IPS-18c (cell line): Measurements from ENCODE around the gene DAND5.

ENCODE experiments used
- H3K4me3 ChIP-seq: 2 replicates; pipeline ENCODE4 v1.7.0; 2013; ENCODE audit warnings: low read depth, mild to moderate bottlenecking, low read length, moderate library complexity; ENCODE audit not compliant: insufficient read depth
- H3K9me3 ChIP-seq: one replicate; pipeline ENCODE4 v1.6.1; 2013; ENCODE audit warnings: mild to moderate bottlenecking, low read length, moderate library complexity; ENCODE audit not compliant: control insufficient read depth, insufficient read depth

Gene DAND5

DNA sequence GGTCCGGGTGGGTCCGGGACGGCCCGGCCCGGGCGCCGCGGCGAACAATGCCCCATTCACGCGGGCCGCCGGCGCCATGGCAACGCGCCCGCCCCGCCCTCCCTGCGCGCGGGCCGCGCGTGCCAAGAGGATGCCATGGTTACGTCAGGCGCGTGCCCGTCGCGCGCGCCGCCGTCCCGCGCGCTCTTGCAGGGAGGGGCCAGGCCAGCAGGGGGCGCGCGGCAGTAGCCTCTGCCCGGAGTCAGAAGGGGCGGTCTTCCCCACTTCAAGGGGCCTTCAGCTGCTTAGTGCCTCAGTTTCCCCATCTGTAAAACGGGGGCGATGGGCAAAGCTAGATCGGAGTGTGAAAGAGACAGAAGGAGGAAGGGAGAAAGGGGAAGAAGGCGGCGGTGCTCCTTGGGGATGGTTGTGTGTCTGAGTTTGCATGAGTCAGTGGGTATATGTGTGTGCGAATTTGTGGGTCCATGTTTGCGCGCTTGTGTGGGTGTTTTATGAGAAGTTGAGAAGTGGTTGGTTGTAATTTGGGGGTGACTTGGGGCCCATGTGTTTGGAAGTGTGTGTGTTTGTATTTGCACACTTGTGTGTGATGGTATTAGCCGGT, 14.3 kb downstream of the DAND5 start:
- Histone ChIP-seq H3K9me3 (no peaks in the 10 kb centered on the region), H3K4me3 (peak overlapping the region; percentile 46; the same call in 1 of the 2 replicates)

DNA sequence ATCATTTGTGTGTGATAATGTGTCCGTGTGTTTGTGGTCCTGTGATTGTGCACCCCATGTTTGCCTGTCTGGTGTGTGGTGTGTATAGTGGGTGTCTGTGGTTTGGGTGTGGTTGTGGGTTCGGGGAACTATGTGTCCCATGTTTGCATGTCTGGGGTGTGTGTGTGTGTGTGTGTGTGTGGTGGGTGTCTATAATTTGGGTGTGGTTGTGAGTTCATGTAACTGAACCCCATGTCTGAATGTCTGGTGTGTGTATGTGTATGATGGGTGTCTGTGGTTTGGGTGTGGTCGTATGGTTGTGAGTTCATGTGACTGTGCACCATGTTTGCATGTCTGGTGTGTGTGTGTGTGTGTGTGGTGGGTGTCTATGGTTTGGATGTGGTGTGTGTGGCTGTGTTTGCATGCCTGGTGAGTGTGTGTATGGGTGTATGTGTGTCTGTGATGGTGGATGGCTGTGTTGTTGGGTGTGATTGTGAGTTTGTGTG, 14.8 kb downstream of the DAND5 start:
- Histone ChIP-seq H3K9me3 (no peaks in the 10 kb centered on the region), H3K4me3 (no peak overlapping the region)

DNA sequence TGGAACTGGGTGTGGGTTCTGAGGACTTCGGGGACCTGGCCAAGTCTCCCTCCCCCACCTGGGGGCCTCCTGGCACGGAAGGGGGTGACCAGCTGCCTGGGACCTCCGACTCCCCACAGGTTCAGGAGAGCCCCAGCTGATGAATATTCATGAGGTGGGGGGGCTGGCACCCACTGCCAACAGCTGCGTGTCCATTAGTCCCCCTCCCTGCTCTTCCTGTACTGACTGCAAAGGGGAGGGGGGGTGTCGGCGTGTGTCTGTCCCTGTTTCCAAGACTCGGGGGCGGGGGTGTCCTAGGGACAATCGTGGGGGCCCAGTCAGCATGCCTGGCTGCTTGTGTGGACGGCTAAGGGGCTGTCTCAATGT, 15.3 kb downstream of the DAND5 start:
- H3K9me3 ChIP-seq, result no peaks in the 10 kb centered on the region
- H3K4me3 ChIP-seq, result no peak overlapping the region

DNA sequence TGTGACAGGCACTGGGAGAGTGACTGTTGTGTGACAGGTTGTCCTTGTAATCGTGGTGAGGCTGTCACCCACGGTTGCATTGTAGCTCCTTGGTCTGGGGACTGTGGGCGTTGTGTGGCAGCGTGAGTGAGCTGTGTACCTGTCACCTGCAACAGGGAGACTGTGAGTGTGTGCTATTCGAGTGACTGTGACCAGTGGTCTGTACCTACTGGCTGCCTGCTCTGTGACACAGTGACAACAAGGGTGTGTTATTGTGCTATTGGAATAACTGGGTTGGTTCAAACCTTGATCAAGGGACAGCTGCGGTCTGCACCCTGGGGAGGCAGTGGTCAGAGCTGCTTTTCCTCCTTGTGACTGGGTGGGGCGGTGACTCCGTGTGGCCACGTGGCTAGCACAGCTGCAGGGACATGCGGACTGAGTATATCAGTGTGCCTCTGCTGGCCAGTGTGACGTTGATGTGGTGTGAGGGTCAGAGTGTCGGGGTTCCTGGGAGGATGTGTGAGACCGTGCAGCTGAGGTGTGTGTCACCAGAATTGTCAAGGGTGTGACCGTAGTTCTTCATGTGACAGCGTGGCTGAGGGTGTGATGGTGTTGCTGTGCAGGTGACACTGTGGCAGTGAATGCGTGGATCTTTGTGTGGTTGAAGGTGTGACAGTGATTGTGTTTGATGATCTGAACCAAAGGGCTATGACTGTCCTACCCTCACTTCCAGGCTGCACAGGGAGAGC, 15.8 kb downstream of the DAND5 start:
- Histone ChIP-seq H3K4me3 (no peak overlapping the region), H3K9me3 (no peaks in the 10 kb centered on the region)

DNA sequence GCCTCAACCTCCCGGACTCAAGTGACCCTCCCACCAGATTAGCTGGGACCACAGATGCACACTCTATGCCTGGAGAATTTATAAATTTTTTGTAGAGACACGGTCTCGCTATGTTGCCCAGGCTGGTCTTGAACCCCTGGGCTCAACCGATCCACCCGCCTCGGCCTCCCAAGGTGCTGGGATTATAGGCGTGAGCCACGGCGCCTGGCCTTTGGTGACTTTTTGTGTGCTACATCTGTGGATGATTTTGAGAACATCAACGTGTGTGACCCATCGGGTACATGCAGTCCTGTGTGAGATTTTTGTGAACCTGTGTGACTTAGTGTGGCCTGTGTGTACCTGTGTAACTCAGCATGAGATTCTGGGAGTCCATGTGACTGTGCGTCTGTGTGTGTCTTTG, 17.4 kb downstream of the DAND5 start:
- H3K9me3 ChIP-seq, result no peaks in the 10 kb centered on the region
- no peak overlapping the region for H3K4me3 ChIP-seq

DNA sequence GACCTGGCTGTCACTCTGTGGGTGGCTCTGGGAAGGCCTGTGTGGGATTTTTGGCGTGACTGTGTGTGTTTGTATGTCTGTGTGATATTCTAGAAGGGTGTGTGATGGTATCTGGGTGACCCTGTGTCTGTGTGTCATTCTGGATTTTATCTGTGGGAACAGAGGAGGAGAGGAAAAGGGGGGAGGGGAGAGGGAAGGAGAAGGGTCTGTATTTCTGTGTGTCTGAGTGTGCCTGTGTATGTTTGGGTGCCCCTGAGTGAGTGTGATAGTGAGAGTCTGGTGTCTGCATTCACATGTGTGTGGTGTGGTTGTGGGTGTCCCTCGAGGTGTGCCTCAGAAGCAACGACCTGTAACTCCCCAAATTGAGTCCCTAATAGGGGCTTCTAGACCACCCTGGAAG, 17.8 kb downstream of the DAND5 start:
- Histone ChIP-seq H3K4me3 (no peak overlapping the region), H3K9me3 (no peaks in the 10 kb centered on the region)

DNA sequence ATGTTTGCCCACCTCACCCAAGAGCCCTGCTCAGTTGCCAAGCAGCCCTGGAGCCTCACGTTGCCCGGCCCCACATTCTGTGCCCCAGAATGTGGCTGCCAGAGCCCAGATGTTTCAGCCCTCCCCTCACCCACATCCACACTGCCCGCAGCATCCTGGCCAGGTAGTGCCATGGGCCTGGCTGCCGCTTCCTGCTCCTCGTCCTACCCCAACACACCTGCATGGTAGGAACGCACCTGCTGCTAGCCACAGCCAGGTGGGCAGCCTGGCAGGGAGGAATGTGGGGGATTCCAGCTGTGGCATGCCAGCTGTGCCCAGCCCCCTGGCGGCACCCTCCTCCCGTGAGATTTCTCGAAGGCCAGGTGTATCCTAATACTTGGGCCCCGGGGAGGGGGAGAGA, 18.4 kb downstream of the DAND5 start:
- Histone ChIP-seq H3K9me3 (no peaks in the 10 kb centered on the region), H3K4me3 (no peak overlapping the region)

DNA sequence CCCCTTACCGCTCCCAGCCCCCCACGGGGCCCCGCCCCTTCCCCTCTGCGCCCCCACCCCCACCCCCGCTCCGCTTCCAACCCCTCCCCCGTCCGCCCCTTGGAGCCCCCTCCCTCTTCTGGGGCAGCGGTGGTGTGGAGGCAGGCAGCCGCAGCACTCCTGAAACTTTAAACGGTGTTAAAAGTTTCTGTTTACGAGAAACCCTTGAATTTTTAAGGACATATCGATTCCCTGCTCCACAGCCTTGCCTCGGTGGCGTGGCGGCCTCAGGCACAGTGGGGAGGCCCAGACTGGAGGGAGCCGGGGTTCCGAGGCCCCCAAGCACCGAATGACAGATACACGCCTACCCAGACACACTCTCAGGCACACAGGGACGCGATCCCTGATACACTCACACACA, 21.1 kb downstream of the DAND5 start:
- Histone ChIP-seq H3K9me3 (no peaks in the 10 kb centered on the region), H3K4me3 (no peak overlapping the region)

DNA sequence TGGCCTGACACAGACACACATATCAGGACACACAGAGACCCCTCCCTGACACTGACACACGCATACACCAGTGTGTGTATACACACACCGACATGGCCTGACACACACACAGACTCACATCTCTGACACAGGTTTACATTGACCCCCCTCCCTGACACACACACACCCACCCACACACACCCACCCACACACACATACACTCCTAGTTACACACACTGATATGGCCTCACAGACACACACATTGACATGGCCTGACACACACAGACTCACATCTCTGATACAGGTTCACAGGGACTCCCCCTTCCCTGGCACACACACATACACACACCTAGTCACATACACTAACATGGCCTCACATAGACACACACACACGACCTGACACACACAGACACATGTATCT, 21.5 kb downstream of the DAND5 start:
- H3K9me3 ChIP-seq, result no peaks in the 10 kb centered on the region
- no peak overlapping the region for H3K4me3 ChIP-seq

DNA sequence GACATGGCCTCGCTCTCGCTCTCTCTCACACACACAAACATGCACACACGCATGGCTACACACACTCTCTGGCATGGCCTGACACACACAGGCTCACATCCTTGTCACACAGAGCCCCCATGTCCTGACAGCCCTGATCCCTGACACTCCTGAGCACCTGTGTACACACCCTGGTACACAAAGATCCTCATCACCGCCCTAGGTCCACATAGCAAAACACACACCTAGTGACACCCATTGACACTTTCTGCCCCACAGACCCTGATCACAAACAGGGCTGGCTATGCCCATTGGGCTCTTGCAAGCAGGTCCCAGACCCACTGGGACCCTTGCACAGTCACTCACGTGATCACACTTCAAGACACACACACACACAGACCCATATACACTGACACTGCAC, 21.9 kb downstream of the DAND5 start:
- Histone ChIP-seq H3K9me3 (no peaks in the 10 kb centered on the region), H3K4me3 (no peak overlapping the region)

DNA sequence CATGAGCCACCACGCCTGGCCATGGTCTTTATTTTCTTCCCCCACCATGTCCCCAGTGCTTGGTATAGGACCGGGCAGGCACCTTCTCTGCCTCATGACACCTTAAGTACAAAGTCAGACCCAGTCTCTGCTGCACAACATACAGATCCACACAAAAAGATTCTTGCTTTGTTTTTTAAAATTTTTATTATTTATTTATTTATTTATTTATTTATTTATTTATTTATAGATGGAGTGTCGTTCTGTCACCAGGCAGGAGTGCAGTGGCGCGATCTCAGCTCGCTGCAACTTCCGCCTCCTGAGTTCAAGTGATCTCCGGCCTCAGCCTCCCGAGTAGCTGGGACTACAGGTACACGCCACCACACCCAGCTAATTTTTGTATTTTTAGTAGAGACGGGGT, 23.4 kb downstream of the DAND5 start:
- Histone ChIP-seq H3K9me3 (no peaks in the 10 kb centered on the region), H3K4me3 (no peak overlapping the region)

DNA sequence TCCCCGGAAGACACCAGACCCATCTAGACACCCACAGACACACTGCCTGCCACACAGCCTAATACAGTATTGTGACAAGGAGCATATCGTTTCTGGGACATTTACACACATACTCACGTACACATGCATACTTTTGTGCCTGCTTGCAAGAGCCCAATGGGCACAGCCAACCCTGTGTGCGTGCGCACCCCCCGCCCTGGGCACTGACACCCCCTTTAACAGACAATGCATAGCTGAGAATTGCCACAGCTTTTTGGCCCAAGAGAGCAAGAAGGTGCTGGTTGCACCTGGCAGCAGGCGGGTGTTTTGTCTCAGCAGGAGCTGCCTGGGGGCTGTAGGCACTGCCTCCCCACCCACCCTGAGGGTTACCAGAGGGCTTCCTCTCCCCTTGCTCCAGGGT, 24.2 kb downstream of the DAND5 start:
- H3K9me3 ChIP-seq, result no peaks in the 10 kb centered on the region
- no peak overlapping the region for H3K4me3 ChIP-seq

DNA sequence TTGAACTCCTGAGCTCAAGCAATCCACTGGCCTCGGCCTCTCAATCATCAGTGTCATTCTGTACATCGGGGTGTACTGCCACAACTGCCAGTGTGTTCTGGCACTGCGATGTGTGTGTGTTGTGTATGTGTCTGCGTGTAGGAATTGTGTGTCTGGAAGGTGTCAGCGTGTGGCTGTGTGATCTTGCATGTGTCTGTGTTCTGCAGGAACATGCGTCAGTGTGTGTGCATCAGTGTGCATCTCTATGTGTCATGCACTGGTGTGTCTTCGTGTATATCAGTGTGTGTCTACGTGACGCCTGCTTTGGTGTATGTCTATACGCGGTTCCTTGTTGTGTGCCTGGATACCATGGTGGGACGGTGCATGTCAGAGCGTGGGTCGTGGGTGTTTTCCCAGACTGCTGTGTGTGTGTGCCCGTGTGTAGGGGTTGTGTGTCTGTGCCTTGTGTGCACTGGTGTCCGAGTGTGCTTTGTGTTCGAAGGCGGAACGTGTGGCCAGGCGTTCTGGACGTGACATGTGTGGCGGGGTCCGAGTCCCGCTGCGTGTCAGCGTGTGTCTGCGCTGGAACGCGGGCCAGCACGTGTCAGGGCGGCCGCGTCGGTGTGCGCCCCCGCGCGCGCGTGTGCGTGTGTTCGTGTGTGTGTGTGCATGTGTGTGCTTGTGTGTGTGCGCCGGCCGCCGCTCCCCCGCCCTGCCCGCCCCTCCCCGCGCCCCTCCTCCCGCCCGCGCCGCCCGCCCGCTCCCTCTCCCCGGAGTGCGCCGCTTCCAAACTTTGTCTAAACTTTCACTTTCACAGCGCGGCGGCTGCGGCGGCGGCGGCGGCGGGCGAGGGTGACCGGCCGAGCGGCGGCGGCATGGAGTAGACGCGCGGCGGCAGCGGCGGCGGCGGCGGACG, 25.6 kb downstream of the DAND5 start, which contains the start of gene NFIX:
Gene NFIX (plus strand): TSS at position 775 of the 895 bp plus-strand sequence. CDS start 363 bp downstream, outside the sequence.
- Histone ChIP-seq H3K4me3 (peak within 1 kb of the TSS; percentile 24), H3K9me3 (no peaks in the 10 kb centered on the region)

DNA sequence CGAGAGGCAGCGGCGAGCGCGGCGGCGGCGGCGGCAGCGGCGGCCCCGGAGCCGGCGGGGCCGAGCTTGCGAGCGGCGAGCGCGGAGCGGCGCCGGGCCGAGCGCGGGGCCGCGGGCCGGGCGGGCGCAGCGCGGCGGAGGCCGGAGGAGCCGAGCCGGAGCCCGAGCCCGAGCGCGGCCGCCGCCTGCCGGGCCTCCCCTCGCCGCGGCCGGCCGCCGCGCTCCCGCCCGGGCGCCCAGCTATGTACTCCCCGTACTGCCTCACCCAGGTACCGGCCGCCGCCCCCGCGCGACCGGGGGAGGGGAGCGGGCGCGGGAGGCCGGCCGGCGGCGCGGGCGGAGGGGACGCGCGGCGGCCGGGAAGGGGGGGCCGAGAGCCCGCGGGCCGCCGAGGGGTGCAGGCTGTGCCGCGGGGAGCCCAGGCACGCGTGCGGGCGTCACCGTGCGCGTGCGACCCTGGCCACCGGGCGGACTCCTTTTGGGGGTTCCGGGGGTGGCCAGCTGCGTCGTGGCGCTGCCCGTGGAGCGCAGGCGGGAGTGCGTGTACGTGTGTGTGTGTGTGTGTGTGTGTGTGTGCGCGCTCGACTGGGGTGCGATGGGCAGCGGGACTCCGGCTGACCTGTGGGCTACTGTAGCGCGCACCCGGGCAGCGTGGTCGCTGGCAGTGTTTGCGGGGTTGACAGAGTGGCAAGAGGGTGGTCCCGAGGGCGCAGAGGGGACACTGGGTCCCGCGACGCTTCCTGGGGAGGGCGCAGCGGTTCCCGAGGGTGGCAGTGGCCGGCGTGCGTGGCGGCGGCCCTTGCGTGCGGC, 26.4 kb downstream of the DAND5 start:
- Histone ChIP-seq H3K4me3 (peak overlapping the region; percentile 24; the same call in 1 of the 2 replicates), H3K9me3 (no peaks in the 10 kb centered on the region)

DNA sequence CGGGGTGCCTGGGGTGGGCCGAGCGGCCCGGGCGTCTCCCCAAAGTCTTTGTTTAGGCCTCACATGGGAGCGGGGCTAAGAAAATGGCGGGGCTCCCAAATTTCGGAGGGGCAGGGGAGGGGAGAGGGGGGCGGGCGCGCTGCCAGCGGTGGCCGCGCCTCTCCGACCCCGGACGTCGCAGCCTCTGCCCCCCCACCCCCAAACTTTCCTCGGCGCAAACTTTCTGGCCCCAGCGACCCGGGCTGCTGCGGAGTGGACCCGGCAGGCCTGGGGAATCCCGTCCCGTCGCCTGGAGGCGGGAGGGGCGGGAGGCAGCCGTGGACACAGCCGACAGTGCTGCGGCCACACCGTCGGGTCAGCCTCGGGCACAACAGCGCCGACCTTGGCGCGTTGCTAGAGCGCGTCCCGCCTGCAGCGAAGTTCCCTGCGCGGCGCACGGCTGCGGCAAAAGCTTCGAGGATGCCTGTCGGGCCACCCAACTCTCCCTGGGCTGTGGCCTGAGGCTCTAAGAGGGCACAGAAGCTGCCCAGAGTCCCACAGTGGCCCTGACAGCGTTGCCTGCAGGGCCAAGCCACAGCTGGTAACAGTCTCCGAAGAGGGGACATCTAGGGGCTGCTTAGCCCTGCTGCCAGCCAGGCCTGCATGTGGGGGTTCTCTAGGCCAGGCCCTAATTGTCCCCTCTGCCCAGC, 27.2 kb downstream of the DAND5 start:
- Histone ChIP-seq H3K4me3 (peak overlapping the region; percentile 24), H3K9me3 (no peaks in the 10 kb centered on the region)

DNA sequence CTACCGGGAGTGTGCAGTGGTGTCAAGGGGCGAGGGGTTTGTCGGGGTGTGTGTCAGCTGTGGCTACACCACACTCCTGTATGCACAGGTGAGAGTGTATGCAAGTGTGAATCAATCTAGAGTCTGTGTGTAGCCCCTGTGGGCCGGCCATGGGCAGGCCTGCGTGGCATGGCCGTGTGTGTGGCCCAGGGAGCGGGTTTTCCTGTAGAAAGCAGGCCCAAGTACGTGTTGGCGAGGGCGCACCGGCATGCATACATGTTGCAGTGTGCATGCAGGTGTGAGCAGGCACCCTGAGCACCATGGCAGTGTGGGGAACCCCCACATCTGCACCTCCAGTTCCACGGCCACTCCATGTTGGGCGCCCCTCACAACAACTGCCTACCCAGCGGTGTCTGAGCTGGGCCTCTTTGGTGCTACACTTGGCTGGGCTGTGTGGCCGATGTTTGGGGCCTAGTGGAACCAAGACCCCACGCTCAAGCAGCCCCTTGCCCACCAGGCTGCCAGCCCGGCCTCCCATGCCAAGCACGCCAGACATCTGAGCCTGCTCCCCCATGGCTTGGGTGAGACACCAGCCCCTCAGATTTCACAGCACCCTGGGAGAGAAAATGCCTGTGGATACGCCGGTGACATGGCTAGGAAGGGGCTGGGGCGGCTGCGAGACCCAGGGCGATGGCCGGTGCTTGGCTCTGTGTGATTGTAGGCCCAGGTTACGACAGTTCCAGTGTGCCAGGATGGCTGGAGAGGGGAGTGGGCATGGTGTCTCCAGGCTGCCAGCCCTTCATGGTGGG, 28.0 kb downstream of the DAND5 start:
- Histone ChIP-seq H3K4me3 (no peak overlapping the region), H3K9me3 (no peaks in the 10 kb centered on the region)
